ENCODE data around the gene TRPV6.

DNA sequence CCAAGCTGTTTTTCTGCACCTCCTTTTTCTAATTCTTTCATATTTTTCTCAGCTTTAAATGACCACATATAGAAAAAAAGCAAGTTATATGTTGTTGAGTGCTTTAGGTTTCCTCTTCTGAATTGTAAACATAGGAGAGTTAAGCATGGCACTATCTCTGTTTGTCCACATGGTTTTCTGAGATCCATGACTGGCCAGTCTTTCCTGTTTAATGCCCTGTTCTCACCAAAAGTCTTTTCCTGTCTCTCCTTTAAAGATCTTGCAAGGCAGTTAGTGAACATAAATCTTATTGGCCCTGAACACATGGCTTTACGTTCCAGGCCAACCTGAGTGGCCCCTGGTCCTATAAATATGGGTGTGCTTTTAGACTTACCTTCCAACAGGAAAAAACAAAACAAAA is 28.6 kb upstream of the TRPV6 start:
- TF ChIP-seq, protein P1, sequence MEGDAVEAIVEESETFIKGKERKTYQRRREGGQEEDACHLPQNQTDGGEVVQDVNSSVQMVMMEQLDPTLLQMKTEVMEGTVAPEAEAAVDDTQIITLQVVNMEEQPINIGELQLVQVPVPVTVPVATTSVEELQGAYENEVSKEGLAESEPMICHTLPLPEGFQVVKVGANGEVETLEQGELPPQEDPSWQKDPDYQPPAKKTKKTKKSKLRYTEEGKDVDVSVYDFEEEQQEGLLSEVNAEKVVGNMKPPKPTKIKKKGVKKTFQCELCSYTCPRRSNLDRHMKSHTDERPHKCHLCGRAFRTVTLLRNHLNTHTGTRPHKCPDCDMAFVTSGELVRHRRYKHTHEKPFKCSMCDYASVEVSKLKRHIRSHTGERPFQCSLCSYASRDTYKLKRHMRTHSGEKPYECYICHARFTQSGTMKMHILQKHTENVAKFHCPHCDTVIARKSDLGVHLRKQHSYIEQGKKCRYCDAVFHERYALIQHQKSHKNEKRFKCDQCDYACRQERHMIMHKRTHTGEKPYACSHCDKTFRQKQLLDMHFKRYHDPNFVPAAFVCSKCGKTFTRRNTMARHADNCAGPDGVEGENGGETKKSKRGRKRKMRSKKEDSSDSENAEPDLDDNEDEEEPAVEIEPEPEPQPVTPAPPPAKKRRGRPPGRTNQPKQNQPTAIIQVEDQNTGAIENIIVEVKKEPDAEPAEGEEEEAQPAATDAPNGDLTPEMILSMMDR (IDR thresholded peaks at IDR 0.05) = no peak
- TF ChIP-seq POLR2A (IDR thresholded peaks at IDR 0.05) (no peak), POLR2AphosphoS5 (IDR thresholded peaks at IDR 0.05) (no peak)

All from sigmoid colon (tissue), 4 donors.